Amniotic epithelial cell (primary cell): ENCODE results near the gene SSC5D.
A peak's percentile ranks its signal among the peaks of the same experiment; 100 is the strongest.

Source experiments
- DNase-seq: peaks from one replicate; pipeline ENCODE4 v3.0.0-alpha.2; 2010; ENCODE audit warnings: low read depth

The SSC5D gene

DNA sequence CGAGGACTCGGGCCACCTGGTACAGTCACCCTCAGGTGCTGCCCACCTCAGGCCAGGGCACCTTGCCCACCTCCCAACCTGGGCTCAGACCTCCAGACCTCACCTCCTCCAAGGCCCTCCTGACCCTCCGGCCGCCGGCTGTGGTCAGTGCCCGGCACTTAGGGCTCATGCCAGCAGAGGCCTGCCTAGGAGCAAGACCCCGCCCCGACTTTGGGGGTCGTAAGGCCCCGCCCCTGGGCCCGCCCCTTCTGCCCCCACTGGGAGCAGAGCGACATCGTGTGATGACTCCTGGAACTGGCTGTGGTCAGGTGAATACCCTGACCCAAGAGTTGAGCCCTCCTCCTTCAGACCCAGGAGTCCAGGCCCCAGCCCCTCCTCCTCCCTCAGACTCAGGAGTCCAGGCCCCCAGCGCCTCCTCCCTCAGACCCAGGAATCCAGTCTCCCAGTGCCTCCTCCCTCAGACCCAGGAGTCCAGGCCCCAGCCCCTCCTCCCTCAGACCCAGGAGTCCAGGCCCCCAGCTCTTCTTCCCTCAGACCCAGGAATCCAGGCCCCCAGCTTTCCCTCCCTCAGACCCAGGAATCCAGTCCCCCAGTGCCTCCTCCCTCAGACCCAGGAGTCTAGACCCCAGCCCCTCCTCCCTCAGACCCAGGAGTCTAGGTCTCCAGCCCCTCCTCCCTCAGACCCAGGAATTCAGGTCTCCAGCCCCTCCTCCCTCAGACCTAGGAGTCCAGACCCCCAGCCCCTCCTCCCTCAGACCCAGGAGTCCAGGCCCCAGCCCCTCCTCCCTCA, 48.9 kb downstream of the SSC5D start, which contains the start of gene SBK2:
Gene SBK2, minus strand, starts transcription at position 183 of the 790 bp plus-strand sequence. CDS start 839 bp downstream, outside the sequence.
- DNase-seq, result no peak

DNA sequence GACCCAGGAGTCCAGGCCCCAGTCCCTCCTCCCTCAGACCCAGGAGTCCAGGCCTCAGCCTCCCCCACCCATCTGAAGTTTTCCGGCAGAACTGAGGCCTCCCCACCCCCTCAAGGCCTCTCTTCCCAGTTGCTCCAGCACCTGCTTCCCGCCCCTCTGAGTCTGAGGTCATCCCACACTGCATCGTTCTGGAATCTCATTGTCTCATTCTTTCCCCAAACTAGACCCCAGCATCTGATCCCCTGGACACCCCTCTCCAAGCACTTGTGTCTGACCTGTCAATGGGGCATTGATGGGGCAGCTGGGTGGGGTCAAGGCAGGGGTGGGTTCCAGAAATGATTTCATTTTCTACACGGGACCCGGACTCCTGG, 49.5 kb downstream of the SSC5D start:
- peak; percentile 41 for DNase-seq

- no peak for DNase-seq
These were observed 49.9 kb downstream of the SSC5D start for GRCh38 chr19:55538132-55538531.

DNA sequence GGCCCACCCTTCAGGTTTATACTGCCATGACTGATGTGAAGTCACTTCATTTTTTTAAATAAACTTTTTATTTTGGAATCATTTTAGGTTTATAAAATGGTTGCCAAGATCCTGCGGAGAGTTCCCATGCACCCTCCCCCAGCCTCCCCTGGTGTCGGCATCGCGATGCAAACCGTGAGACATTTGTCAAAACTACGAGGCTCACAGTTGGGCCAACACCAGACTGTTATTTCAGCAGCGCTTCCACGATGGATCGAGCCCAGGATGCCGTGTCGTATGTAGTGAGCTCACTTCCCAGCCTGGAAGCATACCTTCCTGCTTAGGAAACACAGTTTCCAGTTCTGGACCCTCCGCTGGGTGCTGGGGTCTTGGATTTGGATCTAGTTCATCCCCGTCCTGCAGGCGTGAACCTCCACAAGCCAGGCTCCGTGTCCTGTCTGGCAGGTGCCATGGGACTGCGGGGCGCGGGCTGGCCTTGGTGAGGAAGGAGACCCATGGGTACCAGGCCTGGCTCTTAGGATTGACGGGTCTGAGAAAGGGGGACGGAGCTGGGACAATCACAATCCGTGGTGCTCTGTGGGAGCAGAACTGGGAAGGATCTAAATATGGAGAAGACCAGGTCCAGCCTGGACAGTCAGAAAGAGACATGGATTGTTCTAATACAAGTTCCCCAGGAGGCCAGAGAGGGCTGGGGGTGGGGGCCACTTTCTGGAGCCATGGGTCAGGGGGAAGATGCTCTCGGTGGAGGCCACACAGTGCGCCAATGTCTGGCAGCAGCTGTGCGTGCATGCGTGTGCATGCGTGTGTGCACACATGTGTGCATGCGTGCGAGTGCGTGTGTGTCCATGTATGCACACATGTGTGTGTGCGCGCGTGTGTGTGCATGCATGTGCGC, 51.1 kb downstream of the SSC5D start:
- DNase-seq, result no peak

- no peak for DNase-seq
These were observed 52.4 kb downstream of the SSC5D start for GRCh38 chr19:55540619-55541018.

DNA sequence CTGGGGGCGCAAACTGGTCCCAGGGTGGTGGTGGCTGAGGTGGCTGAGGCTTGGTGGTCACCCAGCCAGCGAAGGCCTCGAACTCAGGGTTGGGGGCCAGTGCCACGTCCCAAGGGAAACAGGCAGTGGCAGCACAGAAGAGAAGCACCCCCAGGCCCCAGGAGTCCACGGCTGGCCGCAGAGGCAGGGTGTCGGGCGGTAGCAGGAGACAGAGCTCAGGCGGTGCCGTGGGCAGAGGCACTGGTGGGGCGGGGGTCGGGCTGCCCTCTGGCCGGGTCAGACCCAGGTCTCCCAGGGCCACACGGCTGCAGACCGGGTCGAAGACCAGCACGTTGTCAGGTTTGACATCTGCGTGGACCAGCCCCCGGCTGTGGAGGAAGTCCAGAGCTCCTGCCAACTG, 52.9 kb downstream of the SSC5D start:
- no peak for DNase-seq

- no peak for DNase-seq
These were observed 54.1 kb downstream of the SSC5D start for GRCh38 chr19:55542292-55542855.

GRCh38 chr19:55543567-55543966, 55.3 kb downstream of the SSC5D start:
- no peak for DNase-seq

GRCh38 chr19:55544014-55544413, 55.8 kb downstream of the SSC5D start:
- no peak for DNase-seq

GRCh38 chr19:55544776-55545439, 56.7 kb downstream of the SSC5D start:
- no peak for DNase-seq

- no peak for DNase-seq
These were observed 57.2 kb downstream of the SSC5D start, which contains the start of gene SBK3 for GRCh38 chr19:55545443-55545842. SBK3 (minus strand) TSS chr19:55545543; CDS start chr19:55545543, 0 bp downstream.

GRCh38 chr19:55546011-55546410, 57.8 kb downstream of the SSC5D start:
- DNase-seq, result no peak

- DNase-seq, result peak; percentile 92
These were observed 58.8 kb downstream of the SSC5D start for GRCh38 chr19:55546822-55547614.

DNA sequence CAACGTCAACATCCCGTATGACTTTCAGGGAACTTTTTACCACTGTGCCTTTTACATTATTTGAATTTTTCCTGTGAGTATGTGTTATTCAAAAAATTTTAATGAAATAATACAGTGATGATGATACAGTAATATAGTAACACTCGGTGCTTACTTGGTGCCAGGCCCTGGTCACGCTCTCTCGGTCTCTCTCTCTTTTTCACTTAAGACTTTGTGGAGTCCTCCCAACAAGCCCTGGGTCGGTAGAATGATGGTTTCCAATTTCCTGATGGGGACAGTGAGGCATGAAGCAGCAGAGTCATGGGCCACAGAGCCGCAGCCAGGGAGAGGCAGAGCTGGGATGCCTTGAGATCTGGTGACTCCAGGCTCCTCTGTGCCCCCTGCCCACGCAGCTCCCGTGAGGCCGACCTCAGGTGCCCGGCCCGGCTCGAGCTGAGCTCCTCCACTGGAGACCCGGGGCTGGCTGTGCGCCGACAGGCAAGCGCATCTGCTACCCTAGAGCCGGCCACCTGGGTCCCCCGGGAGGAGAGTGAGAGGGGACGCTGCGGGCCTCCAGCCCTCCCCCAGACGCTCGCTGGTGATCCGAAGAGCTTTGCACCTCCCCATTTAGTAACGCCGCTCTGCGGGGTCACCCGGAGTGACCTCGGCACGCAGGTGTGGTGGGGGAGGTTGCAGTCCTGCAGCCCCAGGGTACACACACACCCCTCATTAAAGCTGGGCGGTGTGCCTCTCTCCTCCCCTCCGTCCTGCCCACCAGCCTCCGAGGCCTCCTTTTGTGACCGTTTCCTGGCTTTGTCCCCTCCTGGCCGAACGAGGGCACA, 61.5 kb downstream of the SSC5D start:
- peak; percentile 86 for DNase-seq

- peak; percentile 53 for DNase-seq
These were observed 62.0 kb downstream of the SSC5D start for GRCh38 chr19:55550321-55550650.

- no peak for DNase-seq
These were observed 64.0 kb downstream of the SSC5D start for GRCh38 chr19:55552206-55552605.

DNA sequence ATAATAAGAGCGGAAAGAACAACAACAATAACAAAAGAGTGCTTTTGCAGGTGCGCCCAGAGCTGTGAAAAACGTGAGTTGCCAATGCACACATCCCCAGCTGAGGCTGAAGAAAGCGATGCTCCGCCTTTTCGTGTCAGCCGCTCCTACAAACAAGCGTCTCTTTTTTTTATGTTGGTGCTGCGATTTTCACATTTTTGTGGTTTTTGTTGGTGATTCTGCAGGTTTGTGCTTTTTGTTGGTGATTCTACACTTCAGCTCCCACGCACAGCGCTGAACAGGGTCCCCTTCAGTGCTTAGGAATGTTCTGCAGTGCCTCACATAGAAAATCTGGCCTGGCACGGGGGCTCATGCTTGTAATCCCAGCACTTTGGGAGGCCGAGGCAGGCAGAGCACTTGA, 64.4 kb downstream of the SSC5D start:
- peak; percentile 95 for DNase-seq

GRCh38 chr19:55553217-55554182, 65.3 kb downstream of the SSC5D start:
- DNase-seq, result peak; percentile 52

DNA sequence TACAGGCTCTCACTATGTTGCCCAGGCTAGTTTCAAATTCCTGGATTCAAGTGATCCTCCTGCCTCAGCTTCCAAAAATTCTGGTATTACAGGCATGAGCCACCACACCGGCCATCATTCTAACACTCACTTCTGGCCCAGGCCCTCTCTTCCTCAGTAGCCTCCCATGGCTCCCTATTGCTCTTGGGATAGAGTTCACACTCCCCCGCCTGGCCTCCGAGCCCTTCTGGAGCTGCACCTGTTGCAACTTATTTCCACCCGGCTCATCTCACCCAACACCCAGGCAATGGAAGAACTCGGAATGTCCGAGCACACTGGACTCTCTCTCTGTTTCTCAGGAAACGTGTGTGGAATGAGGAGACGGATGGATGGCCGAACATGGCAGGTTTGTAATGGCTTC, 66.1 kb downstream of the SSC5D start:
- no peak for DNase-seq
